Measurements from ENCODE around the gene SLFN13.
"Not testable (repeated sequence)": the region's sequence is repeated elsewhere in the genome, so short reads cannot be mapped to it uniquely, and the experiment has no call there.

The SLFN13 gene

GRCh38 chr17:35432176-35433074, 16.1 kb downstream of the SLFN13 start, which contains the start of gene SLFN12:
Gene SLFN12 (minus strand): TSS chr17:35432500. CDS start chr17:35423028, 9,472 bp downstream.
- DNase-seq (ENCODE audit: low spot score), result peak; percentile 79

DNA sequence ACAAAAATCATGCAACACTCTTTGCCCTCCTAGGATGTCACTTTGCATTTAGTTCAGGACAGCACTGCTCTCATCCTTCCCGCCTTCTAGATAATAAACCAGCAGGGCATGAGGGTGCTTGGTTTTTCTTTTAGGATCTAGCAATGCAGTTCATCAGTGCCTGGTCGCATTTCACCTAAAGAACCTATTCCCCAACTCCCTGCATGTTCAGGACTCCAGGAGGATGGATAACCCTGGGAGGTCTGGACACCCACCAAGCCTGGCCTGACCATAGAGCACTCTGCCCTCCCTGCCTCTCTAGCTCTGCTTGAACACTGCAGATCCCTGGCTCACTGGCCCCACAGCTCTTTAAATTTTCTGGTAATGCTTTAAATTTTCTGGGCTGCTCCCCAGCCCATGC, 18.9 kb downstream of the SLFN13 start:
- DNase-seq (ENCODE audit: low spot score), result no peak

DNA sequence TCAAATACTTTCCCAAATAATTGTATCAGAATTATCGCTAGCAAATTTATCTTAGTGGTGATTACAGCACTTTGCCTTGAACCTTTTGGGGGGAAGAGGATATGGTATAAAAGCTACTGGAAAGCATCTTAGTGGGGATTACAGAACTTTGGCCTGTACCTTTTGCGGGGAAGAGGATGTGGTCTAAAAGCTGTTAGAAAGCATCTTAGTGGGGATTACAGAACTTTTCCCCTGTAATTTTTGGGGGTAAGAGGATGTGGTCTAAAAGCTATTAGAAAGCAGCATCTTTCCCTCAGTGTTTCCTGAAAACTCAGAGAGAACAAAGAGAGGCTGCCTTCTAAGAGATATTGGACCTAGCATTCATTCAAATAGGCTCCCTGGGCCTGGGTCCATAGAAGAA, 20.3 kb downstream of the SLFN13 start:
- DNase-seq (ENCODE audit: low spot score), result no peak

DNA sequence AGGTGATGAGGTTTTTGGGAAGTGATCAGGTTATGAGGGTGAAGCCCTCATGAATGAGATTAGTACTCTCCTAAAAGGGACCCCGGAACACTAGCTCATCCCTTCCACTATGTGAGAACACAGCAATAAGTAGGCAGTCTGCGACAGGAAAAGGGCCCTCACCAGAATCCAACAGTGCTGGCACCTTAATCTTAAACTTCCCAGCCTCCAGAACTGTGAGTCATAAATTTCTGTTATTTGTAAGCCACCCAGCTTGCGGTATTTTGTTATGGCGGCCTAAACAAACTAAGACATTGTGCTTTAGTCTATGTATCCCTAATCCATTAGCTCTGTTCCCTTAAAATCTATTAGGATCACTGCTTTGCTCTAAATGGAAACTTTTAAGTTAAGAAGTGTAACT, 24.8 kb downstream of the SLFN13 start:
- DNase-seq (ENCODE audit: low spot score), result no peak

GRCh38 chr17:35421069-35421468, 27.5 kb downstream of the SLFN13 start:
- DNase-seq (ENCODE audit: low spot score), result not testable (repeated sequence)

DNA sequence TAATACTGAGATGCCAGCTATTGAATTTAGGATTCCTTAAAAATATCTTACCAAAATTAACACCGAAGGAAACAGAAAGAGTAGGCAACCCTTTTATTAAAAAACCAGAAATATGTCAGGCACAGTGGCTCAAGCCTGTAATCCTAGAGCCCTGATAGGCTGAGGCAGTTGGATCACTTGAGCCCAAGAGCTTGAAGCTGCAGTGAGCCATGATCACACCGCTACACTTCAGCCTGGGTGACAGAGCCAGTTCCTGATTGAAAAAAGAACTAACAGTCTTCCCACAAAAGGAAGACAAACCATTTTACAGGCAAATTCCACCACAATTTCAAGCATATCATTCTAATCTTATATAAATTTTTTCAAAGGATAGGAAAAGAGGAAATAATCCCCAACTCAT, 31.9 kb downstream of the SLFN13 start:
- DNase-seq (ENCODE audit: low spot score), result no peak

- not testable (repeated sequence) for DNase-seq (ENCODE audit: low spot score)
Measured at GRCh38 chr17:35414707-35415106, 33.9 kb downstream of the SLFN13 start.

DNA sequence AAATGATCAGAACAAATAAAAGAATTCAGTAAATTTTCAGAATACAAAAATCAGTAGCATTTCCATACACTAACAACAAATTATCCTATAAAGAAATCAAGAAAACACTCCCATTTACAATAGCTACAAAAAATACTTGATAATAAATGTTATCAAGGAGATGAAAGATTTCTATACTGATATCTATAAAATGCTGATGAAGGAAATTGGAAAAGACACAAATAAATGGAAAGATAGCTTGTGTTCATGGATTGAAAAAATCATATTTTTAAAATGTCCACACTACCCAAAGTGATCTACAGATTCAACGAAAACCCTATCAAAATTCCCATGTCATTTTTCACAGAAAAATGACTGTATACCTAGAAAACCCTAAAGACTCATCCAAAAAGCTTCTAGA, 34.3 kb downstream of the SLFN13 start:
- DNase-seq (ENCODE audit: low spot score), result no peak

- DNase-seq (ENCODE audit: low spot score), result no peak
Measured at GRCh38 chr17:35407531-35407930, 41.0 kb downstream of the SLFN13 start.

DNA sequence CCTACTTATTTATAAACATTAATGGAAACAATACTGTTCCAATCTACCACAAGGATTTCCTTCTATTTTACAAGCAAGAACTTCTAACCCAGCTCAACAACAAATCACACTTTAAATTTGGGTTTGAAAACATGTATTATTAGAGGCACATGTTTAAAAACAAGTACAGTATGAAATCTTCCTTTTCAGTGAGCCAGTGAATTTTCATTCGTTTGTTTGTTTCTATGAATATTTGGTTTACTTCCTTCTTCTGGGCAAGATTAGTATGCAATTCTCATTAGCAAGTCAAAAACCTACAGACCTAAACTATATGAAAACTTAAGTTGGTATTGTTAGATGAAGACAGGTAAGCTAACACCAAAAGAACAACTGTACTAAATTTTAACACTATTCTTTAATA, 42.0 kb downstream of the SLFN13 start:
- no peak for DNase-seq (ENCODE audit: low spot score)

DNA sequence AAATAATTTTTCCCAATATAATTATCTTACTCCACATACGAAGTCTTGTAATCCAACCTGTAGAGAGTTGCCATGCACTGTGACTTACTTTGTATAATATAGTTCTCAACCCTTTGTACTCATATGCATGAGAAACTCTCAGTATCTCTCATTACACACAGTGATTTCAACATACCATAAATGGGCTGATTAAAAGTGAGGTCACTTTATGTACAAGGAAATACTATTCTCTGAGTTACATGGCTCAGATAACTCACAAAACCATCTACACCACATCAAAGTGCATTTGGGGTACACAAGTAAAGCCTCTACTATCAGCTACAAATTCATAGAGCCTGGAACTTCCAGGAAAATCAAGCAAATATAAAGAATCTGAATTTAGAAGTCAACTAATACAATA, 44.2 kb downstream of the SLFN13 start:
- no peak for DNase-seq (ENCODE audit: low spot score)

DNA sequence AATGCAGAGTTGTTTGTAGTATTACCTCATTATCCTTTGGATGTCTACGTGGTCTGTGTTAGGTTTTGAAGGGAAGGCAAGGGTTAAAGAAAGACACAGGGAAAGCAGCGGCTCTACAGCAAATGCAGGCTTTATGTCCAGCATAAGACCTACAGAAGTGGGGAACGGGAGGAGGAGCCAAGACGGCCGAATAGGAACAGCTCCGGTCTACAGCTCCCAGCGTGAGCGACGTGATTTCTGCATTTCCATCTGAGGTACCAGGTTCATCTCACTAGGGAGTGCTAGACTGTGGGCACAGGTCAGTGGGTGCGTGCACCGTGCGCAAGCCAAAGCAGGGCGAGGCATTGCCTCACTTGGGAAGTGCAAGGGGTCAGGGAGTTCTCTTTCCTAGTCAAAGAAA, 54.8 kb downstream of the SLFN13 start:
- DNase-seq (ENCODE audit: low spot score), result not testable (repeated sequence)

DNA sequence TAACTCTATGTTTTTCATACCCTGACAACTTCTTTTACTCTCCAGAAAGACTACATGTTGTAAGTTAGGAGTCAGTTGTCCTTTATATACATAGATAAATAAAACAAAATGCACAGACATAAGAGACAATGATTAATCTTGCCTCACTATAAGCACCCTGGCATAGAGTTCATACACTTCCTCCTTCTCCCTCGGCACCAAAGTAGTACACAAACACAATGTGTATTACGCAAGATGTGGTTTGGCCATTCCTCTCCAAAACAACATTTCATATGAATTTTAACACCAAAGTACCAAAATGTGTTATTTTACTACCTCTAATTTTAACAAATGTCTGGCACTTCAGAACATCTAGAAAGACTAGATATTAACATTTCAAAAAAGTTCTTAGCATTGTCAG, 57.9 kb downstream of the SLFN13 start:
- no peak for DNase-seq (ENCODE audit: low spot score)

DNA sequence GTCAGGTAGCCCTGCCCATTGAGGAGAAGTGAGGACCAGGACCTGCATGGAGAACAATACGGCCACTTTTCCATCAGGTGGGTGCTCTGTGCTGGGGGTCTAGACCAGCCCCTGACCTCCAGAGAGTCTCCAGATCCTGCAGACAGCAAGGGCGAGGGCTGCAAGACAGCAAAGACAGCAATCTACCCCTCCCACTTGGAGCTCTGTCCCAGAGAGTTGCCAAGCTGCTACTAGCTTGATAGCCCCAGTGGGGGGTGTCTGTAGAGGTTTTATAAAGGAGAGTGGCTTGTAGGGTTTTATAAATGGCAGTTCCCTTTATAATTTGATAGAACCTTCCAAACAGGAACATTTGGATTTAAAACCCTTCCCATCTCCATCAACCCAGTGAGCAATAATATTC, 58.4 kb downstream of the SLFN13 start:
- no peak for DNase-seq (ENCODE audit: low spot score)

- no peak for DNase-seq (ENCODE audit: low spot score)
Measured at GRCh38 chr17:35387496-35387895, 61.1 kb downstream of the SLFN13 start.

All from cerebellar cortex (tissue), 1 donor.